T-helper 9 cell (primary cell): ENCODE results near the gene PKP4.
"Not testable (repeated sequence)": the region's sequence is repeated elsewhere in the genome, so short reads cannot be mapped to it uniquely, and the experiment has no call there.

Experiments
- DNase-seq: peaks from one replicate; pipeline ENCODE4 v3.0.0-alpha.2; 2020

PKP4 gene

DNA sequence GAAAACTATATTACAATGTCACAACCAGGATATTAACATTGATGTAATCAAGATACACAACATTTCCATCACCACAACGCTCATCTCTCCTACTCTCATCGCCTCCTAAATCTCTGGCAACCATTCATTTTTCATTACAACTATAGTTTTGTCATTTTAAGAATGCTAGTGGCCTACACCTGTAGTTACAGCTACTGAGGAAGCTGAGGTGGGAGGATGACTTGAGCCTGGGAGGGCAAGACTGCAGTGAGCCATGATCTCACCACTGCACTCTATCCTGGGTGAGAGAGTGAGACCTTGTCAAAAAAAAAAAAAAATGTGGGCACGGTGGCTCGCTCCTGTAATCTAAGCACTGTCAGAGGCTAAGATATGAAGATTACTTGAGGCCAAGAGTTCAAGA, 10.5 kb downstream of the PKP4 start:
- DNase-seq = no peak

DNA sequence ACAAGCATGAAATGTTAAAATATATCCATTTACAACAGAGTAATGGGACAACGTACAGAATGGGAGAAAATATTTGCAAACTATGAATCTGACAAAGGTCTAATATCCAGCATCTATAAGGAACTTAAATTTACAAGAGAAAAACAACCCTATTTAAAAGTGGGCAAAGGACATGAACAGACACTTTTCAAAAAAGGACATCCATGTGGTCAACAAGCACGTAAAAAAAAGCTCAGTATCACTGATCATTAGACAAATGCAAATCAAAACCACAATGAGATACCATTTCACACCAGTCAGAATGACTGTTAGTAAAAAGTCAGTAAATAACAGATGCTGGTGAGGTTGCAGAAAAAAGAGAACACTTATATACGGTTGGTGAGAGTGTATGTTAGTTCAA, 16.1 kb downstream of the PKP4 start:
- not testable (repeated sequence) for DNase-seq

DNA sequence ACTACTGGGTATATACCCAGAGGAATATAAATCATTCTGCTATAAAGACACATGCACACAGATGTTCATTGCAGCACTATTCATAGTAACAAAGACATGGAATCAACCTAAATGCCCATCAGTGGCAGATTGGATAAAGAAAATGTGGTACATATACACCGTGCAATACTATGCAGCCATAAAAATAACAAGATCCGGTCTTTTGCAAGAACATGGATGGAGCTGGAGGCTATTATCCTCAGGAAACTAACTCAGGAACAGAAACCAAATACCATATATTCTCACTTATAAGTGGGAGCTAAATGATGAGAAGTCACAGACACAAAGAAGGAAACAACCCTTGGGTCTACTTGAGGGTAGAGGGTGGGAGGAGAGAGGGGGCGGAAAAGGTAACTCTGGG, 16.5 kb downstream of the PKP4 start:
- DNase-seq = not testable (repeated sequence)

DNA sequence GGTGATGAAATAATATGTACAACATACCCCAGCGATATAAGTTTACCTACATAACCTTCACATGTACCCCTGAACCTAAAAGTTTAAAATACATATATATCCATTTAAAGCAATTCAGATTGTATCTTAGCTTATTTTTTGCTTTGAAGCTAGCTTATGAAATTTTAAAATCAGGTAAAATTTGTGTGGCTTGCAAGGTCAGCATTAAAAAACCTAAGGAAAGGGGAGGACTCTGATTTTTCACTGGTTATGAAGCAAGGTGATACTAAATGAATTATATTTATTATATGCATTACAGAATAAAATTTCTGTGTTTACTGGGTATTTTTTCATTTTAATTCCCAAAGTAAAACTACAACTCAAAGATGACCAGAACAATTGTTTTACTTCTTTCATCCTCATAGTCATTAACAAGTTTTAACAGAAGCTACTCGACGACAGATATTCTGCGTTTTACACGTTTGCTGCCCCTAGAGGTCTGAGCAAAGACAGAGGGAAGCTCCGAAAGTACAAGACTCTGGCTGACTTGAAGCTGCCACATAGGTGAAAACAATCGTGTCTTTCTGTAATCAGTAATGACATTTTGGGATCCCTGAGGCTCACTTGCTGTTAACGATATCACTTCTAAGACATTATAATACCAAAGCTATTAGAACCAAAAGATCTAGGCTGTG, 17.1 kb downstream of the PKP4 start:
- DNase-seq = no peak

DNA sequence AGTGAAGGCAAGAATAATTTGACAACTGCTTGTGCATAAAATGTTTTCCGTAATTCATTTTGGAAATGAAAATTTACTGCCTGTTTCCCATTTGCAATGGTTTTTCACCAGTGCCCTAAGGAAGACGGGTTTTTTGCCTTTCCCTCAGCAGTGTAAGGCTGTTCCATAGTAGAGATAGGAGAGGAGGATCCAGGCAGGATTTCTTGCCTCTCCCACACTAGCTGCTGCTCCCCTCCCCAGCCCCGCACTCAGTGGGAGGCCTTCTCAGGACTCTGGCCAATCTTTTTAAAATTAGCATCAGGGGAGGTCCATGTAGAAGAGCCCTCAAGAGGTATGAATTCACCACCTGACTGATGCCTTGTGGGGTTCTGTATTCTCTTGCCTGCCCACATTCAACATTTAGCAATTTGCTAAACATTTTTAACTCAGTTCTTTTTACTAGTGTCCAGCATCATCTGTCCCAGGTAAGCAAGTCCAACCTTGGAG, 17.8 kb downstream of the PKP4 start:
- DNase-seq = not testable (repeated sequence)

DNA sequence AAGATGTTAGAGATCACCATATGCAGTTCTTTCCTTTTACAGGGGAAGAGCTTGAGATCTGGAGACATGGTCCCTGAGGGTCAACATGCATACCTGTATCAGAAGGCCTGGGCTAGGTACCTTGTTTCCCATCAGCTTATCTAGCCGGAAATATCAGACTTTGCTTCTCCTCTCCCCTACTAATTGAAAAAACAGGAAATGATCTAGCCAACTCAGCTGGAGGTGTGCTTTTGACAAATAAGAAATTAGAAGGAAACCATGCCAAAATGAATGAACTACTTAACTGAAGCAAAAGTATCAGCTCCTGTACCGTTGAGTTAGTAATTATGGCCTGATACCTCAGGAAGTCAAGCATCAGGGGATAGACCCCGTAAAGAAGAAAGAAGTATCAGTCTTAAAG, 20.4 kb downstream of the PKP4 start:
- DNase-seq = no peak

DNA sequence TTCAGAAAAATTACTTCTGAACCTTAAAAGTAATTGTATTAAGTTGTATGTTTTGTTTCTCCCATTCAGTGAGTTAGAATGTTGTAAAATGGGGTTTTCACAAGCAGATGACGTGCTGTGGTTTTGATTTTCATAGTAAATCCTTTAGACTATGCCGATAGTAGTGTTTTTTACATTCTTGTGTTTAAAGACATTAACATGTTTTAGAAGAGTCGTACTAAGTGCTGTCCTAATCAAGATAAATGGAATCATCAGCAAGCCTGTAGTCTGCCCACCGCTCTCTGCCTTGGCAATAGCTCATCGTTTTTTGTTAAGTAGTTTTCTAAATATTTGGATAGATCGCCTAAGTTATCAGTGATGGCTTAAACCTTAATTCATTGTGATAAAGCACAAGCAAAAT, 21.5 kb downstream of the PKP4 start:
- DNase-seq = no peak

DNA sequence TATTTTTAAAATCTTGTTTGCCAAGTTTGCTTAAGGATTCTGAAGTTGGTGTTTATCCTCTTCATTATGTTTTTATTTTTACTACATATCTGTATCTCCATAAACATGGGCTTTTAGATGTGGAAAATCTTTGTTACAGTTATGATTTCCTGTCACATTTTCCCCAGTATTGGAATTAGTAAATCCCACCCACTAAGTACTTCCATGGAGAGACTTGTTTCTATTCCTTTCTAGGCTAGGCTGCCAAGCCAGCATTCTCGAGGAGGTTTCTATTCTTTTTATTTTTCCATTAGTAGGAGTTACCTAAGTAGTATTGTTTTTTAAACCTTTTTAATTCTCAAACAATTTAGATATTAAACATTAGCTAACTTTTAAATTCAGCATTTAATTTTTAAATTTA, 22.1 kb downstream of the PKP4 start:
- DNase-seq = no peak

DNA sequence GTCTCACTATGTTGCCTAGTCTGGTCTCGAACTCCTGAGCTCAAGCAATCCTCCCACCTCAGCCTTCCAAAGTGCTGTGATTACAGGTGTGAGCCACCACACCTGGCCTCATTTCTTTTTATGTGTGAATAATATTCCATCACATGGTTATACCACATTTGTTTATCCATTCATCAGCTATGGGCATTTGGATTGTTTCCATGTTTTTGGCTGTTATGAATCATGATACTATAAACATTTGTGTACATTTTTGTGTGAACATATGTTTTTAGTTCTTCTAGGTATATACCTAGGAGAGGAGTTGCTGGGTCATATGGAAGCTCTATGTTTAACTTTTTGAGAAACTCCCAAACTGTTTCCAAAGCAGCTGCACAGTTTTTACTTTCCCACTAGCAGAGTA, 24.4 kb downstream of the PKP4 start:
- DNase-seq = no peak

DNA sequence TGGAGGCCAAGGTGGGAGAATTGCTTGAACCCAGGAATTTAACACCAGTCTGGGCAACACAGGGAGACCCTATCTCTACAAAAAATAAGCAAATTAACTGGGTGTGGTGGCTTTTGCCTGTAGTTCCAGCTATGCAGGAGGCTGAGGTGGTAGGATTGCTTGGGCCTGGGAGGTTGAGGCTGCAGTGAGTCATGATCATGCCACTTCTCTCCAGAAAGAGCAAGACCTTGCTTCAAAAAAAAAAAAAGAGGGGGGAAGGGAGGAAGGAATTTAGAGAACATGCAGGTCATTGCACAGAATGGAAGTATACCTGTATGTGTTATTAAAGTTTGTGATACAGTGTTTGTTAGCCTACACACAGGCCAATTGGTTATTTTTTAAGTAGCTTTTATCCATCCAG, 25.8 kb downstream of the PKP4 start:
- DNase-seq = no peak

DNA sequence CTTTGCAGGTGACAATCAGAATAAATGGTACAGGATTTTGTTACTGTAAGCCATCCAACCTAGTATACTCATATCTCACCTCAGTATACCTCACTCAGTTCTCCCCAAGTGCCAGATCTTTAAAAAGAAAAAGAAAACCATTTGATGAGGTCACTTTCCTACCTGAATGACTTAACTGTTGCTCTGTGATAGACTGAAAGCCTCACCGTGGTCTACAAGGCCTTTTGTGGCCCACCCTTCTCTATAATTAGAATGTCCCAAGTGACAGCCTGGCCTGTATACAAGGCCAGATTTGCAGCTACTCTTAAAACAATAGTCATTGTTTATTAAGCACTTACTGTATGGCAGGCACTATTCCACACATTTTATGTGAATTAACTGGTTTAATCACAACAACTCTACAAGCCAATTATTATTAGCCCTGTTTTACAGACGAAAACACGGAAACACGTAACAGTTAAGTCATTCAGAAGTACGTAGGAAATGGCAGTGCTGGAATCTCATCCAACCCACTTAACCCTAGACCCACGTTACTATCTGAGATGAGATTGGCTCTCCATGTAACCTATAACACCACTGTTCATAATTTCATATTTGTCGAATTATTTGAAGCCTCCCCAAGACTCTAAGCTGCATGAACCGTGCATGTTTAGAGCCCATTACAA, 28.3 kb downstream of the PKP4 start:
- DNase-seq = no peak

DNA sequence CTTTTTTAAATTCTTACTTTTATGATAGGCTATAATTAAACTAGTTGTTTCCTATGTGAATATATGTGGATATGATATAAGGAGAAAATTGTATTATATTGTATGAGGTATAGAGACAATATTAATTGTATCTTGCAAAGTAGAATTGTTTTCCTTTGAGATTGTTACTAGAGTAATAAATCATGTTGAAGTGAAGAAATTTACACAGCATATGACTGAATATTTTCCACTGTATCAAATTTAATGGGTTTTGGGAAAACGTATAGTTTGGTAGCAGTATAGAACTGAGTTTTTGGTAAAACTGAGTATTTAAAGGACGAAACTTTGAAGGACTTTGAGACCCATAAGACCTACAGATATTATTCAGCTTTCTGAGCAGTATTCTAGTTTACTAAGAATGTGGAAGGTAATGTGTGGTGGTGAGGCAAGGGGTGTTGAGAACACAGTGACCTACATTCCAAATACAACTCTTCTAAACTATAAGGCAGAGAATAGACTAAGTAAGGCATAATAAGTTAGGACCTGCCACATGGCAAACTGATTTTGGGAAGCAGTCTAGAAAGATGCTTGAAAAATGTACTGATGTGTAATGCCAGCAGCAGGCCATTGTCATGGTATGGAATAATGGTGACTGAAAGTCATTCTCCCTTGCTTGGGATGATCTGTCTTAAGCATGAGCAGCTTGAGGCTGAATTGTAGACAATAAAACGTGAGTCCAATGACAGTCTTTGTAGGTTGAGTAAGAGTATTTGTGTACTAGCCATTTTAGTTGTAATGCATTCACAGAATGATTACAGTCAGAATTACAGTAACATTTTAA, 29.6 kb downstream of the PKP4 start:
- DNase-seq = no peak

DNA sequence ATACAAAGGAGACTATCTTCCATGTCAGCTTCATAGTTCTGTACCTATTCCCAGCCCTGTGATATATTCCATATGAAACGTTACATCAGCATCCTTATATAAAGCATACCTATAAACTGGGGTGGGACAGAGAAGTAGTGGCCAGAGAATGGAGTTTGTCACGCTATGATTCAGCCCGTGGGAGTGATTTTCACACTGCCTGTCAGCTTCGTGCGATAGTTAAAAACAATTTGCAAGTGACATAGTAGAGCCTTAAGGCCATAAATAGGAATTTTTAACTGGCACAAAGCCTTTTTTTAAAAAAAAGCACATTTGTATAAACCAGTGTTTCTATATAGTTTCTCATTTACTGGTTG, 30.2 kb downstream of the PKP4 start:
- no peak for DNase-seq

DNA sequence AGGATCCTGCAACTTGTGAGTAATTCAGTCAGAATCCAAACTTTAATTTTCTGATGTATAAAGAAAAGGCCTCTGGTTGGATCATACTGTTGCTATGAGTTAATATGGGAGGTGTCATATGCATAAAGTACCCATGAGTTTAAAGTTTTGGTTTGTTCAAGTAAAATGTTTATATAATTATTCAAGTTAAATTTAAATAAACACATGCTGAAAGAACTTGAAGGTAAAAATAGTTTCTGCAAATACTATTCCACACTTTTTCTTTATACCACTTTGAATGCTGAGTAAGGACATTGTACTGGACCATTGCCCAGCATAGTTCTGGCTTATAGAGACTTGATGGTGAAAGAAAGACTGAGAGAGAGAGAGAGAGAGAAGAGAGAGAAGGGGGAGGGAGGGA, 30.7 kb downstream of the PKP4 start:
- DNase-seq = no peak

DNA sequence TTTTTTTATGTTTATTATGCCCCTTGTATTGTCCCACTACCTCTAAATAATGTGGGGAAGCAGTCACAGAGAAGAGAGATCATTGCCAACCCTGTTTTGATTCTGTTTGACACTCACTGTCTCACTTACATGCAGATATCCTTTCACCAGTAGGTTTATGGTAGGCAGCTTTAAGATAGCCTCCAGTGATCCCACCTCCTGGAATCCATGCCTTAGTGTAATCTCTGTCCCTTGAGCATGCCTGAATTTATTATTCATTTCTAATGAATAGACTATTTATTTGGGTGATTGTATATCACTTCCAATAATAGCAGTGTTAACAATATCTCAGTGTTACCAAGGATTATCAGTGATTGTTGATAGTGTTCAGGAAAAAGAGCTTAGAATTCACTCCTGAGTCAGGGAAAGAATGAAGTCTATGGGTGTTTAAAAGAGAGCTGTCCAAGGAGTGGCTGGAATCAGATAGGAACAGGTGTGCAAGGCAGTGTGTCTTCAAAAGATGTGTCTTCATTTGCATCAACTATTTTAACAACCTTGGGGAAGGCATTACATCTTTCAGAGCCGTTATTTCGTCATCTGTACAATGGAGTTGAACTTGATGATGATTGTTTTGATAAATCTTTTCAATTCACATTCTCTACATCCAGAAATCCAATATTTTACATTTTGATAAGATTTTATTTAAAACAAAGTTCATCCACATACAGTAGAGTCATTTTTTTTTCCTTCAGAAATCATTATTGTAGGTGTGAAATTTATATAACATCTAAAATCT, 31.9 kb downstream of the PKP4 start:
- DNase-seq = no peak

DNA sequence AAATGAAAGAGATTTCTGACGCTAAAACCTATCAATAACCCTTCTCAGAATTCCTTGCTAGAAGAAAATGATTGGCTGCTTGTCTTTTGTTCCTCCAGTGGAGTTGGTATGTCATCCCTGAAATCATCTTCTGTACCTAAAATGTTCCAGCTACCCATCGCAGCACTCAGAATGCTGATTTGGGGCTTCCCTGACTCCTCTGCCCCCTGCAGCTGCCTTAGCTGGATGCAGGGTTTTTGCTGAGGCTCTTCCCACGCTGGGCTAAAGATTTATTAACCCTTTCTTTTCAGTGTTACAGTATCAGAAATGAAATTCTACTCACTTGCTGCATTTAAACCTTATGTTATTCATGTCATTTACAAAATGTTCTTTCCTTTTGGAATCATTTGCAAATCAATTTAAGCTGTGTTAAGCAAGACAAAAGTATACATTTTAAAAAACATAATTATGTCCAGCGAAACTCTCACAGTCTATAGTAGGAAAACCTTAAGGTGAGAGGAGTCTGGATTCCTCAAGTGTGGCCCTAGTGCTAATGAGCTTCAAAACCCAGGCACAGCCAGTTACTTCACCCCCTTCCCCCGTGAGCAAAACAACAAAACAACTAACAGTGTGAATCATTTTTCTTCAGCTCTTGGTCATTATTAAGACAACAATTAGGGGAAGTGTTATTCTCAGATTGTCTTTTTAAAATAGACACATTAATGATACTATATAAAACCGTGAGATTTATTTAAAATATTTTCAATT, 32.8 kb downstream of the PKP4 start:
- DNase-seq = no peak

DNA sequence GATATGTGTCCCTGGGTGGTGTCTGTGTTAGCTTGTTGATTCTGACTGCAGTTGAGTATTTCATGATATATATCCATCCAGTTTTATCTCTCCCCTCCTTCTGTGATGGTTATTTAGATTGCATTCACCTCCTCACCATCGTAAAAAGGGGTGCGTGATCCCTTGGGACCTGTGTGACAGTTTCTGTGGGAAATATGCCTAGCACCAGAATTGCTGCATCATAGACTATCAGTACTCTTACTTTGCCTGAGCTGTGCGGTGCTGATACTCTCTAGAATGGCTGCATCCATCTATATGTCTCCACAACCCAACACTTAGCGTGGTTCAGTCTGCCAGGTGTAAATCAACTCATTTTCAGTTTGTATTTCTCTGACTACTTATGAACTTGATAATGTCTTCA, 34.3 kb downstream of the PKP4 start:
- DNase-seq = no peak

DNA sequence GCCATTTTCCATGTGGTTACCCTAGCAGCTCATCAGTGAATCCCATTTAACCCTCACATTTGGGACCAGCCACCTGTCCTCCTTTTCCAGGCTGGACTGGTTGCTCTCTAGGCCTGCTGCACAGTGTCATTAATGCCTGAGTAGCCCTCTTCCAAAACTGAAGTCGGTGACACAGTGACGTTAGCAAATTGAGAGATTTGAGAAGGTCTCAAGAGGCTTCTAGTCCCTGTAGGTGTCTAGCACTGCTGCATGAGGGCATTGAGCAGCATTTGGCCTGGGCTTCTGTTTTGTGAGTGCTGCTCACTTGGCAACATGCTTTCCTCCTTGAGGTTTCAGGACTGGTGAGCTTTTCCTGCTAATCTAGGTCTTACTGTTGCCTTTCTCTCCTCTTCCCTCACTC, 36.7 kb downstream of the PKP4 start:
- DNase-seq = no peak

DNA sequence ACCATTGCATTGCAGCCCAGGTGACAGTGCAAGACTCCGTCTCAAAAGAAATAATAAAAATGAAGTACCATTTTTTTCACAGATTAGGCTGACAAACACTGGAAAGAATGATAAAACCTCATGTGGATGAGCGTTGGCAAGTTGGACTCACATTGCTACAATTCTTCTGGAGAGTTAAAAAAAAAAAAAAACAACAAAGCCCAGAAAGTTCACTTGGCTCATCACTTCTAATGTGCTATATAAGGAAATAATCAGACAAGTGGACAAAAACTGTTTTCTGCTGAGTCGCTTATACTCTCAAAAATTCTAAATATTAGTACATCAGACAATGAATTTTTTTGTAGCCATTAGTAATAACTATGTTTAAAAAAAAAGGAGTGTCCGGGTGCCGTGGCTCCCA, 38.4 kb downstream of the PKP4 start:
- DNase-seq = no peak

DNA sequence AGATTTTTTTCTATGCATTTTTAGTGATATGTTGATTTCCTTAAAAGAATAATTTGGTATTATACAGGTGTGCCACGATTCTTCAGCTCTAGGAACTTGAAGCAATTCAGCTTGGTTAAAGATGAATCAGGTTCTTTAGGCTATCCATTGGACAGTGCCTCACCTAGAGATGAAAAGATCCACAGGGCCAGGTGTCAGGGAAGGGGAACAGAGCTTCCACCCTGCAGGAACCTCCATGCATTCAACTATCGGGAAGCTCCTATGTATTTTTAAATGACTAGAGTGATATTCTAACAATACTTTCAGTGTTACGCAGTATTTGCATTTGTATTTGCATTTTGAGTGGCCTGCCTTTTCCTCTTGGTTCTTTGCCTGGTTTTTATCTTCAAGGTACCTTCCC, 40.2 kb downstream of the PKP4 start:
- no peak for DNase-seq

DNA sequence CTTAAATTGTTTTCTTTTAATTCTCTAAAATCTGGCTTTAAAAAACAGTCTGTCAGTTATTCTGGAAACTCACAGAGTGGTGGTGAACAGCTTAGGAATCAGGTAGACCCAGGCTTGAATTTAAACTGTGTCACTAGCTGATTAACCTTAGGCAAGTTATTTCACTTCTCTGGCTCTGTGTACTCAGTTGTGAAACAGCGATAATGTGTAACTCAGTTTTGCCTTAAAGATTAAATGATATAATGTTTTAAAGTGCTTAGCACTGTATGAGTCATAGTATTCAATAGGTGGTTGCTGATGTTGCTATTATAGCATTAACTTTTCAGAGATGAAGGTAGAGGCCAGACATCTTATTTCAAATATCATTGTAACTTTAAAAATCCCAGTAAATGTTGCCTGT, 40.7 kb downstream of the PKP4 start:
- no peak for DNase-seq

DNA sequence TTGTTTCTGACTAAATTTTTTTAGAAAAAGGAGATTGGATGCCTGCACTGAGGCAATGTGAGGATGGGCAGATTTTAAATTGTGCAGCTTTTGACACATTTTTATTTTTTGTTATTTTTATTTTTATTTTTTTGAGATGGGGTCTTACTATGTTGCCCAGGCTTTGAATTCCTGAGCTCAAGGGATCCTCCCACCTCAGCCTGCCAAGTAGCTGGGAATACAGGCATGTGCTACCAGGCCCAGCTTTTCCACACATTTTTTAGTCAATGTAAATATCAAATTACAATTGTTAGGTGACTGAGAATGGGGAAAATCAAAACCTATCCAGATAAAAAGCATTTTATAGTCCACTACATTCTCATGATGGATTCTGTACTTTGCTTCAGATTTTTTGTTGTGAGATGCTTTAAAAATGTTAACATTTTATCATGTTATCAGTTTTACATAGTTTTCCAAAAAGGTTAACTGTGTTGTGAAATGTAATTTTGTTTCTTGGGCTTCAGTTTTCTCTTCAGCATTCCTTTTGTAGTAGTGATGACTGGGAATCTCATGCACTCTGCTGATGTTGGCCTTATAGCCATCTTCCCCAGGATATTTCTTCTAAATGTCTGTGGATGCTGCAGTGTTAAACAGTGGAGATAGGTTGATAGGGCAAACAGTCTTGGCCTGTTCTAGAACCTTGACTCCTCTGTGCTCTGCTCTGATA, 41.4 kb downstream of the PKP4 start:
- no peak for DNase-seq
